GM06990 (cell line): ENCODE data around the gene KAT6B.

Experiments
- DNase-seq: peaks from one replicate; pipeline ENCODE4 v3.0.0-alpha.2; 2011; ENCODE audit not compliant: insufficient read length; ENCODE audit errors: extremely low read depth
- H3K27me3 ChIP-seq: replicated peaks from 2 replicates; pipeline ENCODE4 v1.6.0; 2011; ENCODE audit warnings: low read length; ENCODE audit not compliant: control insufficient read depth, insufficient read depth
- H3K36me3 ChIP-seq: 2 replicates; pipeline ENCODE4 v1.5.1; 2011; ENCODE audit warnings: low read length; ENCODE audit not compliant: control insufficient read depth, insufficient read depth
- H3K4me3 ChIP-seq: replicated peaks from 2 replicates; pipeline ENCODE4 v1.5.1; 2011; ENCODE audit warnings: low read depth, mild to moderate bottlenecking, control low read depth, low read length
- CTCF ChIP-seq: IDR thresholded peaks from 2 replicates; pipeline ENCODE4 v1.5.1; 2011; ENCODE audit warnings: low read length, control low read depth, mild to moderate bottlenecking, inconsistent platforms; ENCODE audit not compliant: insufficient read depth, poor library complexity, severe bottlenecking

The KAT6B gene

GRCh38 chr10:74831518-74832120 lies 5.2 kb downstream of the KAT6B start:
- no peak for TF ChIP-seq CTCF
- H3K36me3 ChIP-seq = no peaks in the 10 kb centered on the region
- no peaks in the 10 kb centered on the region for H3K27me3 ChIP-seq
- H3K4me3 ChIP-seq = no peak overlapping the region
- DNase-seq = no peak

- no peak for DNase-seq
- no peaks in the 10 kb centered on the region for H3K36me3 ChIP-seq
- no peak for TF ChIP-seq CTCF
- H3K4me3 ChIP-seq = no peak overlapping the region
- H3K27me3 ChIP-seq = no peaks in the 10 kb centered on the region
Measured at GRCh38 chr10:74835963-74836362, 9.6 kb downstream of the KAT6B start.

- Histone ChIP-seq H3K36me3 (no peaks in the 10 kb centered on the region), H3K27me3 (no peaks in the 10 kb centered on the region)
- no peak for TF ChIP-seq CTCF
Measured at GRCh38 chr10:74836877-74837276, 10.5 kb downstream of the KAT6B start.

GRCh38 chr10:74837743-74838142 lies 11.3 kb downstream of the KAT6B start:
- Histone ChIP-seq H3K36me3 (no peaks in the 10 kb centered on the region), H3K4me3 (no peak overlapping the region), H3K27me3 (no peaks in the 10 kb centered on the region)
- no peak for TF ChIP-seq CTCF
- DNase-seq = no peak

More at GRCh38 chr10:74836877-74837276, 10.5 kb downstream of the KAT6B start:
- DNase-seq = no peak
- H3K4me3 ChIP-seq = no peak overlapping the region

- Histone ChIP-seq H3K36me3 (peaks cover 3% of the 10 kb centered on the region), H3K4me3 (no peak overlapping the region), H3K27me3 (no peaks in the 10 kb centered on the region)
- DNase-seq = no peak
- TF ChIP-seq CTCF = no peak
Measured at GRCh38 chr10:74839708-74840107, 13.3 kb downstream of the KAT6B start.
